GM12878 (cell line): ENCODE data around the gene NDE1.

Experiments used
- BHLHE40 ChIP-seq, 2 experiments: fragments of 450-650 bp in 1 of 2; IDR thresholded peaks; 2 replicates each; pipeline ENCODE4 v1.6.1; 2011 to 2017; ENCODE audit warnings: low read depth in 2 of 2, borderline replicate concordance in 1 of 2, improper control_type of control experiment in 1 of 2, low read length in 1 of 2, mild to moderate bottlenecking in 1 of 2
- CEBPB ChIP-seq, 2 experiments: fragments of 150-350 bp in 1 of 2; IDR thresholded peaks; 2 replicates each; pipeline ENCODE4 v1.6.1; 2012 to 2014; ENCODE audit warnings: low read depth in 2 of 2, low read length in 2 of 2, borderline replicate concordance in 1 of 2, inconsistent platforms in 1 of 2
- CEBPZ ChIP-seq: fragments of 150-350 bp; IDR thresholded peaks from 2 replicates; pipeline ENCODE4 v1.6.1; 2016; ENCODE audit warnings: low read depth, low read length
- EZH2 ChIP-seq: IDR thresholded peaks from 2 replicates; pipeline ENCODE4 v1.6.1; 2012; ENCODE audit warnings: low read depth, mild to moderate bottlenecking, control low read depth, inconsistent platforms, low read length, borderline replicate concordance; ENCODE audit not compliant: control insufficient read depth
- MXI1 ChIP-seq: fragments of 150-350 bp; IDR thresholded peaks from 2 replicates; pipeline ENCODE4 v1.6.1; 2011; ENCODE audit warnings: low read depth, mild to moderate bottlenecking, inconsistent platforms, low read length, improper control_type of control experiment
- SUPT20H ChIP-seq: IDR thresholded peaks from 2 replicates; pipeline ENCODE4 v1.6.1; 2011; ENCODE audit warnings: low read depth, mild to moderate bottlenecking, low read length, moderate library complexity, borderline replicate concordance; ENCODE audit not compliant: control insufficient read depth
- TCF12 ChIP-seq: IDR thresholded peaks from 2 replicates; pipeline ENCODE4 v1.6.1; 2011; ENCODE audit warnings: low read depth, mild to moderate bottlenecking, low read length
- YY1 ChIP-seq: IDR thresholded peaks from 2 replicates; pipeline ENCODE4 v1.6.1; 2011; ENCODE audit warnings: low read depth, mild to moderate bottlenecking, low read length

GRCh38 chr16:15613676-15614075 lies 36.4 kb upstream of the NDE1 start:
- no peak for TF ChIP-seq YY1
- no peak for TF ChIP-seq CEBPZ
- TF ChIP-seq CEBPB (IDR thresholded peaks at IDR 0.05; ENCODE audit: borderline replicate concordance in 1 of 2, low read depth in 2 of 2, low read length in 2 of 2): no peak
- no peak for TF ChIP-seq BHLHE40 (IDR thresholded peaks at IDR 0.05; ENCODE audit: borderline replicate concordance in 1 of 2, low read depth in 2 of 2, low read length in 1 of 2)
- TF ChIP-seq TCF12: no peak
- TF ChIP-seq SUPT20H: no peak
- no peak for TF ChIP-seq MXI1
- TF ChIP-seq EZH2: no peak
